HEK293T (cell line): ENCODE data around the gene LRP11.
A peak's percentile ranks its signal among the peaks of the same experiment; 100 is the strongest.

Experiments
- CTCF ChIA-PET: fragments of 350-600 bp; formaldehyde crosslinking; extraction: SDS; loops from one replicate; lab custom pipeline; 2021; ENCODE audit warnings: antibody characterized with exemption, inconsistent platforms; lab: Yijun Ruan, JAX
- POLR2A ChIA-PET: fragments of 350-600 bp; formaldehyde crosslinking; extraction: SDS; loops from one replicate; lab custom pipeline; 2020; ENCODE audit warnings: antibody characterized with exemption, inconsistent platforms; lab: Yijun Ruan, JAX
- DNase-seq: peaks from one replicate; pipeline ENCODE4 v3.0.0; 2012; ENCODE audit warnings: mixed read lengths; ENCODE audit errors: extremely low spot score
- ARNT ChIP-seq: fragments of 450-650 bp; IDR thresholded peaks from 2 replicates; pipeline ENCODE4 v1.6.1; 2017; ENCODE audit warnings: mild to moderate bottlenecking
- BHLHE40 ChIP-seq: fragments of 450-650 bp; IDR thresholded peaks from 2 replicates; pipeline ENCODE4 v1.6.1; 2016; ENCODE audit warnings: mild to moderate bottlenecking, moderate library complexity, borderline replicate concordance
- CTBP1 ChIP-seq: fragments of 450-650 bp; IDR thresholded peaks from 2 replicates; pipeline ENCODE4 v1.6.1; 2016; ENCODE audit warnings: borderline replicate concordance
- ELF4 ChIP-seq: fragments of 450-650 bp; IDR thresholded peaks from 2 replicates; pipeline ENCODE4 v1.6.1; 2017; ENCODE audit warnings: antibody characterized with exemption
- FOXA1 ChIP-seq: fragments of 450-650 bp; IDR thresholded peaks from 2 replicates; pipeline ENCODE4 v1.6.1; 2016; ENCODE audit warnings: mild to moderate bottlenecking
- FOXK2 ChIP-seq: fragments of 450-650 bp; IDR thresholded peaks from 2 replicates; pipeline ENCODE4 v1.6.1; 2016; ENCODE audit warnings: mild to moderate bottlenecking
- FOXM1 ChIP-seq: fragments of 450-650 bp; IDR thresholded peaks from 2 replicates; pipeline ENCODE4 v1.6.1; 2017; ENCODE audit warnings: mild to moderate bottlenecking, borderline replicate concordance
- HDGF ChIP-seq: fragments of 450-650 bp; IDR thresholded peaks from 2 replicates; pipeline ENCODE4 v1.6.1; 2017; ENCODE audit warnings: antibody characterized with exemption, borderline replicate concordance
- L3MBTL2 ChIP-seq: fragments of 450-650 bp; conservative IDR thresholded peaks from 2 replicates; pipeline ENCODE4 v1.6.1; 2016; ENCODE audit warnings: mild to moderate bottlenecking
- LEF1 ChIP-seq: fragments of 450-650 bp; IDR thresholded peaks from 2 replicates; pipeline ENCODE4 v1.6.1; 2017; ENCODE audit warnings: mild to moderate bottlenecking, borderline replicate concordance
- NFRKB ChIP-seq: fragments of 450-650 bp; IDR thresholded peaks from 2 replicates; pipeline ENCODE4 v1.6.1; 2016; ENCODE audit warnings: mild to moderate bottlenecking, moderate library complexity
- SP1 ChIP-seq: fragments of 450-650 bp; IDR thresholded peaks from 2 replicates; pipeline ENCODE4 v1.6.1; 2017
- SUZ12 ChIP-seq: fragments of 450-650 bp; IDR thresholded peaks from 2 replicates; pipeline ENCODE4 v1.6.1; 2016; ENCODE audit warnings: mild to moderate bottlenecking
- TARDBP ChIP-seq: fragments of 450-650 bp; IDR thresholded peaks from 2 replicates; pipeline ENCODE4 v1.6.1; 2016
- ZNF384 ChIP-seq: fragments of 450-650 bp; IDR thresholded peaks from 2 replicates; pipeline ENCODE4 v1.6.1; 2016
- TF ChIP-seq, protein P1 (sequence below): fragments of 450-650 bp; IDR thresholded peaks from 2 replicates; pipeline ENCODE4 v1.6.1; 2016

Gene LRP11

DNA sequence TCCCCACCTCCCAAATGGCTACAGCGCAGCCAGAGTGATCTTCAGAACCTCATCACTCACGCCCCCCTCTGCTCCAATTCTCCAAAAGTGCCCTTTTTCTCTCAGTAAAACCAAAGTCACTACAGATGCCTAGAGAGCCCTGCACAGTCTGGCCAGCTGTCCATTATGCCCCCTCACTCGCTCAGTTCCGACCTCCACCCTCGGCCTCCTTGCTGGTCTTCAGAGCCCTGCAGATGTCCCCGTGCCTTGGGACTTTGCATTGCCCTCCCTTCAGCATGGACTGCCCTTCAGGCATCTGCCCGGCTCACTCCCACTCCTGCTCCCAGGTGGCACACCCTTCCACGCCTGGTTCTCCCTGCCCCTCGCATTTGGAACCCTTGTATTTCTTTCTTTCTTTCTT, 34.8 kb upstream of the LRP11 start:
- ChIA-PET CTCF (interaction anchor here (0.6 to 1.1 kb wide), 4 partner anchors 16 to 59 kb away, joined by 3 to 4 read pairs (median 4); no protein-coding TSS in a partner anchor), POLR2A (interaction anchor here (1.0 kb wide), 1 partner anchor 181 kb away, joined by 3 read pairs; no protein-coding TSS in a partner anchor)
- TF ChIP-seq FOXK2 (no peak), NFRKB (no peak), ZNF384 (no peak), ELF4 (no peak), SP1 (no peak), LEF1 (no peak)
- TF ChIP-seq, protein P1, sequence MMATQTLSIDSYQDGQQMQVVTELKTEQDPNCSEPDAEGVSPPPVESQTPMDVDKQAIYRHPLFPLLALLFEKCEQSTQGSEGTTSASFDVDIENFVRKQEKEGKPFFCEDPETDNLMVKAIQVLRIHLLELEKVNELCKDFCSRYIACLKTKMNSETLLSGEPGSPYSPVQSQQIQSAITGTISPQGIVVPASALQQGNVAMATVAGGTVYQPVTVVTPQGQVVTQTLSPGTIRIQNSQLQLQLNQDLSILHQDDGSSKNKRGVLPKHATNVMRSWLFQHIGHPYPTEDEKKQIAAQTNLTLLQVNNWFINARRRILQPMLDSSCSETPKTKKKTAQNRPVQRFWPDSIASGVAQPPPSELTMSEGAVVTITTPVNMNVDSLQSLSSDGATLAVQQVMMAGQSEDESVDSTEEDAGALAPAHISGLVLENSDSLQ: no peak
- DNase-seq: no peak

GRCh38 chr6:149897855-149898744, 33.9 kb upstream of the LRP11 start, which contains the start of gene RAET1E:
RAET1E (minus strand) TSS chr6:149898113; CDS start chr6:149890901, 7,212 bp downstream.
- POLR2A ChIA-PET: interaction anchor here (1.0 kb wide), 1 partner anchor 180 kb away, joined by 3 read pairs; no protein-coding TSS in a partner anchor
- CTCF ChIA-PET: interaction anchor here (0.6 to 1.1 kb wide), 5 partner anchors 15 to 58 kb away, joined by 3 to 4 read pairs (median 4); no protein-coding TSS in a partner anchor
- DNase-seq: peak; percentile 17
- TF ChIP-seq ZNF384: no peak
- no peak for TF ChIP-seq CTBP1
- no peak for TF ChIP-seq TARDBP
- no peak for TF ChIP-seq FOXM1
- TF ChIP-seq BHLHE40: no peak
- no peak for TF ChIP-seq SUZ12
- no peak for TF ChIP-seq NFRKB
- TF ChIP-seq SP1: no peak
- TF ChIP-seq FOXK2: no peak
- no peak for TF ChIP-seq LEF1
- TF ChIP-seq ELF4: no peak
- TF ChIP-seq HDGF: no peak
- TF ChIP-seq, protein P1: no peak

DNA sequence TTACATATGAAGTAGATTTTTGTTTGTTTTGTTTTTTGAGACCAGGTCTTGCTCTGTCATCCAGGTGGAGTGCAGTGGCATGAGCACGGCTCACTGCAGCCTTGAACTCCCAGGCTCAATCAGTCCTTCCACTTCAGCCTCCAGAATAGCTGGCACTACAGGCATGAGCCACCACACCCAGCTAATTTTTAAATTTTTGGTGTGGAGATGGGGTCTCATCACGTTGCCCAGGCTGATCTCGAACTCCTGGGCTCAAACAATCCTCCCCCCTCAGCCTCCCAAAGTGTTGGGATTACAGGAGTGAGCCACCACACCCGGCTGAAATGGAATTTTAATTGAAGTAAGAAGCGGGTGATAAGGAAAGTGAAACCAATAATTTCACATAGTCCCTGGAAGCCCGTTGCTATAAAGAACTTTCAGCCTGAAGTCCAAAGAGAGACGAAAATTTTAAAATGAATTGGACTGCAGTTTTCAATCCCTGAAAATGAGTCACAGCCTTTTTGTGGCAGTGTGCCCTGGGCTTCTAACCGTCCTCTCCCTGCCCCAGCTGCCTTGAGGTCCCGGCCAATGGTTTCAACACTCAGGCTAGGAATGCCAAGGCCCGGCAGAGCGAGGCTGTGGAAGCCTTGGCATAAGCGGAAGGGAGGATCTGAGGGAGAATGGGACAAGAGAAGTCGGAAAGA, 33.0 kb upstream of the LRP11 start:
- ChIA-PET POLR2A (no interaction called here), CTCF (interaction anchor here (0.6 kb wide), 1 partner anchor 174 kb away, joined by 3 read pairs; no protein-coding TSS in a partner anchor)
- TF ChIP-seq FOXA1: no peak
- no peak for TF ChIP-seq LEF1
- TF ChIP-seq SP1: no peak
- no peak for TF ChIP-seq FOXM1
- no peak for TF ChIP-seq TARDBP
- TF ChIP-seq, protein P1: no peak
- no peak for TF ChIP-seq L3MBTL2
- TF ChIP-seq ARNT: no peak
- no peak for TF ChIP-seq ELF4
- no peak for TF ChIP-seq HDGF
- no peak for TF ChIP-seq FOXK2
- no peak for TF ChIP-seq BHLHE40
- TF ChIP-seq CTBP1: no peak
- no peak for TF ChIP-seq NFRKB
- no peak for TF ChIP-seq ZNF384
- no peak for TF ChIP-seq SUZ12
- no peak for DNase-seq

DNA sequence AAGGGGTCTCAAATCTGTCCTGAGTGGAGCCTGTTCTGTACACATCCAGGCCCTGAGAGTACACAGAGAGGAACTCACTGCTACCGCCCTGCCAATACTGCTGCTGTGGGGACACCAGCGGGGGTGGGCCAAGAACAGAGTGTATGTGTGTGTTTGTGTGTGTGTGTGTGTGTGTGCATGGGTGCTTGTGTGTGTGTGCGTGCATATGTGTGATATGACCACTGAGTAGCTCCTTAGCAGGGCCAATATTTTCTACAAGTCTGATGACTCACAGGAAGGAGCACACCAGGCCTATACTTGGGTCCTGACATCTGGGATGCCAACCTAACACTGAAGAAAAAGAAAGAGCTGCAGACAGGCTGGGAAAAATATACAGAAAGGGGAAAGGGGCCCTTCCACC, 32.3 kb upstream of the LRP11 start:
- ChIA-PET POLR2A (no interaction called here), CTCF (interaction anchor here (0.6 kb wide), 1 partner anchor 175 kb away, joined by 3 read pairs; no protein-coding TSS in a partner anchor)
- no peak for TF ChIP-seq SP1
- DNase-seq: peak; percentile 2

- DNase-seq: peak; percentile 4
- TF ChIP-seq CTBP1 (no peak), NFRKB (no peak), ELF4 (no peak), SUZ12 (no peak), ARNT (no peak), HDGF (no peak), FOXM1 (no peak), LEF1 (no peak), TARDBP (no peak), ZNF384 (no peak), BHLHE40 (no peak), FOXK2 (no peak), L3MBTL2 (no peak), SP1 (no peak)
- TF ChIP-seq, protein P1: no peak
- CTCF ChIA-PET: interaction anchor here (0.6 to 1.2 kb wide), 2 partner anchors 16 to 73 kb away, joined by 4 read pairs; no protein-coding TSS in a partner anchor
- POLR2A ChIA-PET: no interaction called here
Measured at GRCh38 chr6:149895833-149896271, 31.7 kb upstream of the LRP11 start.
